DOHH2 (cell line): Measurements from ENCODE around the gene PXN.

Experiments used
- CTCF ChIP-seq: fragments of 200-600 bp; sonication (generic); IDR thresholded peaks from one replicate; pipeline ENCODE4 v1.5.1; 2014; ENCODE audit warnings: antibody characterized with exemption, mild to moderate bottlenecking, low read depth, low read length; ENCODE audit not compliant: poor library complexity, severe bottlenecking
- EZH2phosphoT487 ChIP-seq: fragments of 200-600 bp; sonication (generic); IDR thresholded peaks from 2 replicates; pipeline ENCODE4 v1.6.1; 2017; ENCODE audit warnings: borderline replicate concordance, mild to moderate bottlenecking, antibody characterized with exemption, low read length, moderate library complexity, mixed read lengths

- TF ChIP-seq CTCF (no peak), EZH2phosphoT487 (no peak)
Measured at GRCh38 chr12:120284381-120284780, 18.9 kb upstream of the PXN start.
